ENCODE measurements around the gene FBLN5. TPM values are rescaled to one million over a fixed set of nuclear protein-coding genes. Genes with fewer than 3 reads are reported as not detected.

FBLN5 gene
- total and polyA plus RNA-seq, 8 donors = 20.1 to 151 (median 48.6) TPM

GRCh38 chr14:91927800-91928199 lies 19.7 kb downstream of the FBLN5 start:
- intact Hi-C loops (cut with DNase I; ENCODE audit: low total_unique reads) = no loop called here
- no peak overlapping the region for H3K4me3 ChIP-seq
- no peaks in the 10 kb centered on the region for H3K9me3 ChIP-seq
- peaks cover 5 to 29% (median 16%) of the 10 kb centered on the region in 4 donors for H3K4me1 ChIP-seq
- no peaks in the 10 kb centered on the region for H3K36me3 ChIP-seq
- no peak overlapping the region for H3K27ac ChIP-seq
- TF ChIP-seq EP300 (IDR thresholded peaks at IDR 0.05) (no peak), POLR2A (IDR thresholded peaks at IDR 0.05) (no peak), POLR2AphosphoS5 (IDR thresholded peaks at IDR 0.05) (no peak)
- TF ChIP-seq, protein P1, sequence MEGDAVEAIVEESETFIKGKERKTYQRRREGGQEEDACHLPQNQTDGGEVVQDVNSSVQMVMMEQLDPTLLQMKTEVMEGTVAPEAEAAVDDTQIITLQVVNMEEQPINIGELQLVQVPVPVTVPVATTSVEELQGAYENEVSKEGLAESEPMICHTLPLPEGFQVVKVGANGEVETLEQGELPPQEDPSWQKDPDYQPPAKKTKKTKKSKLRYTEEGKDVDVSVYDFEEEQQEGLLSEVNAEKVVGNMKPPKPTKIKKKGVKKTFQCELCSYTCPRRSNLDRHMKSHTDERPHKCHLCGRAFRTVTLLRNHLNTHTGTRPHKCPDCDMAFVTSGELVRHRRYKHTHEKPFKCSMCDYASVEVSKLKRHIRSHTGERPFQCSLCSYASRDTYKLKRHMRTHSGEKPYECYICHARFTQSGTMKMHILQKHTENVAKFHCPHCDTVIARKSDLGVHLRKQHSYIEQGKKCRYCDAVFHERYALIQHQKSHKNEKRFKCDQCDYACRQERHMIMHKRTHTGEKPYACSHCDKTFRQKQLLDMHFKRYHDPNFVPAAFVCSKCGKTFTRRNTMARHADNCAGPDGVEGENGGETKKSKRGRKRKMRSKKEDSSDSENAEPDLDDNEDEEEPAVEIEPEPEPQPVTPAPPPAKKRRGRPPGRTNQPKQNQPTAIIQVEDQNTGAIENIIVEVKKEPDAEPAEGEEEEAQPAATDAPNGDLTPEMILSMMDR (IDR thresholded peaks at IDR 0.05) = no peak
- H3K27me3 ChIP-seq = no peaks in the 10 kb centered on the region
- 84 to 95% (median 93%) methylated on average over 5 of the region's 5 CpGs for WGBS, 5 donors
- no peak for DNase-seq

DNA sequence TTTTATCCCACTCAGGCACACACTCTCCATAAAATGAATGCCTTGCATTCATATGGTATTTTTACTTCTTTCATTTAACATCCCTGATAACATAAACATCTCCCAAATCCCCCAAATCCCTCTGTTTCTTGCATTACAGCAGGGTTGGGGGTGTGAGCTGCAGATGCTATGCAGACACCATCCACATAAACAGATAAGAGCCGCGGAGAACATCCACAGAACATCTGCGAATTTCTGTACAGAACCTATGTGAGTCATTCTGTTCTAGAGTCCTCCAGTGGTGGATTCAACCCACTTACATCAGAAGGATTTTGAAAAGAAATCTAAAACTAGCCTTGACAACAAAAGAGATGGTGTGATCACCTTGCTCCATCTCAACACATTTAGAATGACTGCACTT lies 20.3 kb downstream of the FBLN5 start:
- Histone ChIP-seq H3K27me3 (no peaks in the 10 kb centered on the region), H3K9me3 (no peaks in the 10 kb centered on the region), H3K4me3 (no peak overlapping the region), H3K36me3 (no peaks in the 10 kb centered on the region), H3K27ac (no peak overlapping the region), H3K4me1 (peaks cover 5 to 29% (median 16%) of the 10 kb centered on the region in 4 donors)
- TF ChIP-seq POLR2AphosphoS5 (IDR thresholded peaks at IDR 0.05) (no peak), POLR2A (IDR thresholded peaks at IDR 0.05) (no peak), EP300 (IDR thresholded peaks at IDR 0.05) (no peak)
- TF ChIP-seq, protein P1 (IDR thresholded peaks at IDR 0.05) = no peak
- no peak for DNase-seq
- WGBS, 5 donors = 68 to 86% (median 73%) methylated on average over 3 of the region's 3 CpGs
- intact Hi-C loops (cut with DNase I; ENCODE audit: low total_unique reads) = no loop called here

DNA sequence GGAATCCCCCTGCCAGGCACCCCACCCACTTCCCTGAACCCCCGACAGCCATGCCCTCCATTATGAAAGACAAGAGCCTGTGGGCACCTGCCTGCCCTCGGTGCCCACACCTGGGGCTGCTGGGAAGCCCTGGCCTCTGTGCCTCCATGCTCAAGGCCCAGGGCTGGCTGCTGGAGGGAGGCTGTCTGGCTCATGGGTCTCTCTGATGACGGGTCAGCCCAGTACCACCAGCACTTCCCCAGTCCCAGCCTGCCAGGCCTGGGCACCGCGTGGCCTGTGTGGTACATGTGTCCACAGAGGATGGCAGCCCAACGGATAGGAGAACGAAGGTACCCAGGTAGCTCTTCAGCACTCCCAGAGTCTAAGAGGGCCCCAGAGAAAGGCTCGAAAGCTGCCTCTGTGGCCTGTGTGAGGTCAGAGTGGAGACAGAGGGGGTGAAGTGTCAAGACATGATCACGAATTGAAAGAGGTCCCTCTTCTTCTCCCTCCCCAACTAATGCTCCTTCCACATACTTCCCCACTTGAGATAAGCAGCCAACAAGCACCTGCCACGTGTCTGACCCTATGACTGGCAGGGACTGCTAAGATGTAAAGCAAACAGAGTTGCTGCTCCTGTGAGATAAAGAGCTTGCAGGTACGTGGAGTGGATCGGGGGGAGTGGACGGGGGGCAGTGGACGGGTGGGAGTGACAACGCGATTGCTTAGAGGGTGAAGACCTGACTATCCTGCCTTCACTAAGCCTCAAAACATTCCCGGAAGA lies 21.2 kb downstream of the FBLN5 start:
- Histone ChIP-seq H3K9me3 (no peaks in the 10 kb centered on the region), H3K27ac (no peak overlapping the region), H3K27me3 (no peaks in the 10 kb centered on the region), H3K4me3 (no peak overlapping the region), H3K36me3 (no peaks in the 10 kb centered on the region), H3K4me1 (peaks cover 5 to 29% (median 16%) of the 10 kb centered on the region in 4 donors)
- intact Hi-C loops (cut with DNase I; ENCODE audit: low total_unique reads) = no loop called here
- 54 to 72% (median 65%) methylated on average over 17 of the region's 17 CpGs for WGBS, 5 donors
- no peak for DNase-seq
- no peak for TF ChIP-seq EP300 (IDR thresholded peaks at IDR 0.05)
- no peak for TF ChIP-seq POLR2A (IDR thresholded peaks at IDR 0.05)
- TF ChIP-seq, protein P1 (IDR thresholded peaks at IDR 0.05) = no peak
- TF ChIP-seq POLR2AphosphoS5 (IDR thresholded peaks at IDR 0.05) = no peak

DNA sequence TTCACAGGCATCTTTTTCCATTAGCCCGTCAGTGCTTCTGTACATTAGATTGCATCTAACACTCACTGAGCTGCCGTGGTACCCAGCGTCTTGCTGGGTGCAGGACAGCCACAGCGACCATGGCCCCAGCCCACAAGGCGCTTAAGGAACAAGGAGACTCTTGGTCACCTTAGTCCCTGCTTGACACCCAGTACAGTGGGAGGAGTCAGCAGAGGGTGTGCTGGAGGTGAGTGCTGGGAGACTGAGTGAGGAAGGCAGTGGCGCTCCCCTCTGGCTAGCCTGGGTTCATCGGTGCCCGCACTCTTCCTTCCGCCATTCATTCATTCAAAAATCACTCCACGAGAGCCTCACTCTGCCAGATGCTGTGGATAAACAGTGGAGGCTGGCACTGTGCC lies 21.8 kb downstream of the FBLN5 start:
- H3K27me3 ChIP-seq = no peaks in the 10 kb centered on the region
- H3K4me1 ChIP-seq = peaks cover 5 to 29% (median 16%) of the 10 kb centered on the region in 4 donors
- H3K9me3 ChIP-seq = no peaks in the 10 kb centered on the region
- H3K27ac ChIP-seq = no peak overlapping the region
- intact Hi-C loops (cut with DNase I; ENCODE audit: low total_unique reads) = no loop called here
- DNase-seq = no peak
- TF ChIP-seq POLR2AphosphoS5 (IDR thresholded peaks at IDR 0.05) (no peak), POLR2A (IDR thresholded peaks at IDR 0.05) (no peak), EP300 (IDR thresholded peaks at IDR 0.05) (no peak)
- TF ChIP-seq, protein P1 (IDR thresholded peaks at IDR 0.05) = no peak
- WGBS, 5 donors = 87 to 96% (median 93%) methylated on average over 9 to 10 of the region's 10 CpGs
- H3K4me3 ChIP-seq = no peak overlapping the region
- no peaks in the 10 kb centered on the region for H3K36me3 ChIP-seq
